MCF 10A (cell line): ENCODE data around the gene TBC1D19. TPM values are rescaled to one million over a fixed set of nuclear protein-coding genes. Genes with fewer than 3 reads are reported as not detected.

ENCODE experiments used
- BruUV-seq: library from RNA; stranded (reverse); fragments of 400-500 nt; replicated peaks from 2 replicates; lab custom pipeline; 2021; lab: Mats Ljungman, UMichigan
- CTCF ChIA-PET: fragments of 300-600 bp; sonication (Branson Sonifier 250); formaldehyde crosslinking; extraction: SDS; loops from one replicate; lab custom pipeline; 2021; ENCODE audit warnings: antibody characterized with exemption, inconsistent platforms; lab: Yijun Ruan, JAX
- POLR2A ChIA-PET: fragments of 300-600, 350-650 bp; sonication (Branson Sonifier 250); formaldehyde crosslinking; extraction: SDS; loops from one replicate; lab custom pipeline; 2020; ENCODE audit warnings: antibody characterized with exemption, inconsistent platforms; lab: Yijun Ruan, JAX
- DNase-seq: peaks from one replicate; pipeline ENCODE4 v3.0.0-alpha.2; 2018; ENCODE audit not compliant: unreplicated experiment
- H3K27ac Mint-ChIP-seq: one replicate; pipeline ENCODE4 v1.8.0; 2022; ENCODE audit warnings: mild to moderate bottlenecking, low read depth, mixed read lengths; ENCODE audit not compliant: unreplicated experiment
- H3K27me3 Mint-ChIP-seq: one replicate; pipeline ENCODE4 v1.8.0; 2022; ENCODE audit warnings: mixed read lengths; ENCODE audit not compliant: insufficient read depth, unreplicated experiment
- H3K36me3 Mint-ChIP-seq: one replicate; pipeline ENCODE4 v1.8.0; 2022; ENCODE audit warnings: mild to moderate bottlenecking, moderate library complexity, mixed read lengths; ENCODE audit not compliant: insufficient read depth, unreplicated experiment
- H3K4me1 Mint-ChIP-seq: one replicate; pipeline ENCODE4 v1.8.0; 2022; ENCODE audit warnings: mixed read lengths; ENCODE audit not compliant: insufficient read depth, unreplicated experiment
- H3K4me3 Mint-ChIP-seq: one replicate; pipeline ENCODE4 v1.8.0; 2022; ENCODE audit warnings: mild to moderate bottlenecking, moderate library complexity, mixed read lengths; ENCODE audit not compliant: unreplicated experiment
- H3K9me3 Mint-ChIP-seq: one replicate; pipeline ENCODE4 v1.8.0; 2022; ENCODE audit warnings: mixed read lengths; ENCODE audit not compliant: unreplicated experiment
- intact Hi-C: fragments of 100-400 bp; cut with micrococcal nuclease; formaldehyde crosslinking; loops from 2 replicates; pipeline ENCODE4 v1.14.1; 2022
- total RNA-seq: library from RNA; stranded (reverse); gene quantifications from 2 replicates; pipeline ENCODE4 v1.2.3, GENCODE V29; 2022
- TF ChIP-seq, protein P1 (sequence below): fragments of 200-600 bp; IDR thresholded peaks from one replicate; pipeline ENCODE4 v1.8.0; 2022; ENCODE audit warnings: antibody characterized with exemption, mild to moderate bottlenecking; ENCODE audit not compliant: unreplicated experiment

TBC1D19 gene
- total RNA-seq, 1 experiment from 2014 or later, result 9.6 TPM

DNA sequence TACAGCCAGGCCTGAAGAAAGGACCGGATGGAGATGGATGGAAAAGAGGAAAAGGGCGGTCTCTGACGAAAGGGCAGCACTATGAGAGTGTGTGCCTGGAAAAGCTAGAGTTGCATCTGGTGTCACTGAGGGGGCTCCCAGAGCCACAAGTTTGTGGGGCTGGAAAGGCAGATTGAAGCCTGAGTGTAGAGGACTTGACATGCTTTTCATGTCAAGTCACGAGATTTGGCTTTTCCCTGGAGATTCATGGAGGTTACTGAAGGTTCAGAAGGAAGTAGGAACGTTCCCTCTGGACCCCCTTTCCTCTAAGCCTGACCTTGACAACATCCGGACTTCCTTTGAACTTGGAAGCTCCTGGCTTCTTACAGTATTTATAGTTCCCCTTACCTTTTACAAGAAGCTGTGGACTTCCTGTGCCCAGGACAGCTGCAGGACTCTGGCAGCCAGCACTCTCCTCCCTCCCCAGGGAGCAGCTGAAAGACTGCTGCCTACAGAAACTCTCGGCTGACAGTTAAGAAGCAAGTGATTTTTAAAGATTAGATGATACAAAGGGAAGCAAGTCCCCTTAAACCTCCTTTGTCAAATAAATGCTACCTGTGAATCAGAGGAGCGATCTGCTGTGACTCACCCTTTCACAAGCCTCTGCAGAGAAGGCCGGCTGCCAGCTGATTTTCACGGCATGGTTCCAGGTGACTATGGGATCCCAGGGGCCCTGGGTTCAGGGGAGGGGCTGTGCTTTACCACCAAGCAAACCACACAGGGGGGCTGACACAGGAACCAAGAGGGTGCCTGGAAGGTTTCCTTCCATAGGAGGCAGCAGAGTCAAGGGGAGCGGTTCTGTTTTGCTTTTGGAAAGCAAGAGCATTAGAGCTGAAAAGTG is 203.8 kb downstream of the TBC1D19 start:
- CTCF ChIA-PET, result interaction anchor here (0.8 to 1.2 kb wide), 2 partner anchors 17 to 222 kb away, joined by 3 read pairs; no protein-coding TSS in a partner anchor

DNA sequence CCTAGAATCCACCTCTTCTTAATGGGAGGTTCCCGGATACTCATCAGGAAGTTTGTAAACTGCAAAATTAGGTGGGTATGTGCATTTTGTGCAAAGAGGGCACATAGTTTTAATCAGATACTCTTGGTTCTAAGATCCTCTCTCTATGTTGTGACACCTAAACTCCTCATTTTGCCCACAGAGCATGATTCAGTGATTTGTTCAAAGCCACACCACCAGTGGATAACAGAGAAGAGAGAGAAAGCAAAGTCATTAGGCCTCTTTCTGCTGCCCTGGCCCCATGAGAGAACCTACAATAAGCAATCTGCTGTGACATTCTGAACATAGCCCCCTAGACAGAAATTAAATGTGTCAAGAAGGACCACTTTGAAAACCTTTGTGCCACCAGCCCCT is 204.5 kb downstream of the TBC1D19 start:
- Mint-ChIP-seq H3K27me3 (no peaks in the 10 kb centered on the region), H3K4me3 (no peak overlapping the region), H3K36me3 (peaks cover 6% of the 10 kb centered on the region), H3K27ac (peak overlapping the region; percentile 83), H3K9me3 (no peaks in the 10 kb centered on the region), H3K4me1 (peaks cover 12% of the 10 kb centered on the region)
- TF ChIP-seq, protein P1, sequence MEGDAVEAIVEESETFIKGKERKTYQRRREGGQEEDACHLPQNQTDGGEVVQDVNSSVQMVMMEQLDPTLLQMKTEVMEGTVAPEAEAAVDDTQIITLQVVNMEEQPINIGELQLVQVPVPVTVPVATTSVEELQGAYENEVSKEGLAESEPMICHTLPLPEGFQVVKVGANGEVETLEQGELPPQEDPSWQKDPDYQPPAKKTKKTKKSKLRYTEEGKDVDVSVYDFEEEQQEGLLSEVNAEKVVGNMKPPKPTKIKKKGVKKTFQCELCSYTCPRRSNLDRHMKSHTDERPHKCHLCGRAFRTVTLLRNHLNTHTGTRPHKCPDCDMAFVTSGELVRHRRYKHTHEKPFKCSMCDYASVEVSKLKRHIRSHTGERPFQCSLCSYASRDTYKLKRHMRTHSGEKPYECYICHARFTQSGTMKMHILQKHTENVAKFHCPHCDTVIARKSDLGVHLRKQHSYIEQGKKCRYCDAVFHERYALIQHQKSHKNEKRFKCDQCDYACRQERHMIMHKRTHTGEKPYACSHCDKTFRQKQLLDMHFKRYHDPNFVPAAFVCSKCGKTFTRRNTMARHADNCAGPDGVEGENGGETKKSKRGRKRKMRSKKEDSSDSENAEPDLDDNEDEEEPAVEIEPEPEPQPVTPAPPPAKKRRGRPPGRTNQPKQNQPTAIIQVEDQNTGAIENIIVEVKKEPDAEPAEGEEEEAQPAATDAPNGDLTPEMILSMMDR, result no peak
- DNase-seq, result no peak
- intact Hi-C loops, result loop anchor here (5.0 kb wide), 1 partner anchor 69 kb away; no protein-coding TSS in a partner anchor
- CTCF ChIA-PET, result interaction anchor here (0.8 kb wide), 1 partner anchor 221 kb away, joined by 3 read pairs; no protein-coding TSS in a partner anchor
- BruUV-seq, result no TSS peak
- POLR2A ChIA-PET, result interaction anchor here (0.7 to 1.9 kb wide), 5 partner anchors 9 to 78 kb away, joined by 3 to 18 read pairs (median 6); partner anchors contain the start of gene STIM2

More for the DNA sequence above, 203.8 kb downstream of the TBC1D19 start:
- peak overlapping the region; percentile 83 for H3K27ac Mint-ChIP-seq
- TF ChIP-seq, protein P1, result no peak
- no peaks in the 10 kb centered on the region for H3K27me3 Mint-ChIP-seq
- no peaks in the 10 kb centered on the region for H3K9me3 Mint-ChIP-seq
- peaks cover 12% of the 10 kb centered on the region for H3K4me1 Mint-ChIP-seq
- no TSS peak for BruUV-seq
- peaks cover 6% of the 10 kb centered on the region for H3K36me3 Mint-ChIP-seq
- intact Hi-C loops, result loop anchor here (5.0 kb wide), 1 partner anchor 70 kb away; no protein-coding TSS in a partner anchor
- peak; percentile 88 for DNase-seq
- POLR2A ChIA-PET, result interaction anchor here (0.6 to 1.9 kb wide), 7 partner anchors 7 to 222 kb away, joined by 3 to 18 read pairs (median 3); partner anchors contain the start of gene STIM2
- H3K4me3 Mint-ChIP-seq, result peak overlapping the region; percentile 46

DNA sequence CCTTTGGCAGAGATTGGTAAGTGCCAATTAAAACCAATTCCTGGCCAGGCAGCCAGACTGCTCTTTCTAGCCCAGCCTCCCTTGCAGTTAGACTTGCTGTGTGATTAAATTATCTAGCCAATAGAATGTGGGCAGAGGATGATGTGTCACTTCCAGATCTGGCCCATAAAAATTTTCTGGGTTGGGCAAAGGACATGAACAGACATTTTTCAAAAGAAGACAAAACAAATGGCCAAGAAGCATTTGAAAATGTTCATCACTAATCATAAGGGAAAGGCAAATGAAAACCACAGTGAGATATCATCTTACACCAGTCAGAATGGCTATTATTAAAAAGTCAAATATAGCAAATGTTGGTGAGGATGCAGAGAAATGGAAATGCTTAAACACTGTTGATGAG is 205.3 kb downstream of the TBC1D19 start:
- POLR2A ChIA-PET, result interaction anchor here (1.0 kb wide), 1 partner anchor 9 kb away, joined by 4 read pairs; no protein-coding TSS in a partner anchor
- BruUV-seq, result no TSS peak
- Mint-ChIP-seq H3K27ac (no peak overlapping the region), H3K4me1 (peaks cover 12% of the 10 kb centered on the region), H3K36me3 (peaks cover 6% of the 10 kb centered on the region), H3K4me3 (no peak overlapping the region), H3K9me3 (no peaks in the 10 kb centered on the region), H3K27me3 (no peaks in the 10 kb centered on the region)
- TF ChIP-seq, protein P1, result no peak
- CTCF ChIA-PET, result no interaction called here
- intact Hi-C loops, result loop anchor here (5.0 kb wide), 1 partner anchor 68 kb away; no protein-coding TSS in a partner anchor
- DNase-seq, result no peak

DNA sequence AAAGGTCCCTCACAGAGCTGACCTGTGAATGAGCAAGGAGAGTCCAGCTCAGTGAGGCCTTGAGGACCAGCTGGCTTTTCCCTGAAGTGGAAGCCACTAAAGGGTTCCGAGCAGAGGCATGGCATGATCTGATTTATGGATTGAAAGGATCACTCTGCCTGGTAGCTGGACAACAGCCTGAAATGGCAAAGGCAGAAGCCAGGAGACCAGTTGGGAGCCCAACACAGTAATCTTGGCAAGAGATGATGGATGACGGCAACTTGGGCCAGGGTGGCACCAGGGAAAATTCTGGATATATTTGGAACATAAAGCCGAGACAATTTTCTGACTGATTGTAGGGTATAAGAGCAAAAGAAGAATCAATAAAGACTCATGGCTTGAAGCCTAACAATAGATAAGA is 207.5 kb downstream of the TBC1D19 start:
- Mint-ChIP-seq H3K27me3 (no peaks in the 10 kb centered on the region), H3K27ac (no peak overlapping the region), H3K9me3 (no peaks in the 10 kb centered on the region), H3K4me1 (peaks cover 12% of the 10 kb centered on the region), H3K4me3 (no peak overlapping the region), H3K36me3 (peaks cover 6% of the 10 kb centered on the region)
- POLR2A ChIA-PET, result no interaction called here
- TF ChIP-seq, protein P1, result no peak
- intact Hi-C loops, result no loop called here
- DNase-seq, result no peak
- CTCF ChIA-PET, result interaction anchor here (0.6 kb wide), 1 partner anchor 12 kb away, joined by 3 read pairs; no protein-coding TSS in a partner anchor
- no TSS peak for BruUV-seq
